GM12872 (cell line): ENCODE results near the gene TCF21.

Experiments
- CTCF ChIP-seq: IDR thresholded peaks from 3 replicates; pipeline ENCODE4 v1.5.1; 2011; ENCODE audit warnings: low read depth, mild to moderate bottlenecking, low read length, moderate library complexity; ENCODE audit not compliant: insufficient read depth

TCF21 gene

GRCh38 chr6:133880006-133880405 is 8.9 kb upstream of the TCF21 start:
- TF ChIP-seq CTCF = no peak

- no peak for TF ChIP-seq CTCF
Measured at GRCh38 chr6:133880896-133881295, 8.0 kb upstream of the TCF21 start.

- no peak for TF ChIP-seq CTCF
Measured at GRCh38 chr6:133886104-133886775, 2.7 kb upstream of the TCF21 start.

GRCh38 chr6:133887156-133887879 is 1.6 kb upstream of the TCF21 start:
- no peak for TF ChIP-seq CTCF

- no peak for TF ChIP-seq CTCF
Measured at GRCh38 chr6:133887880-133888230, 1.1 kb upstream of the TCF21 start.

GRCh38 chr6:133889557-133890403 is 867 bp downstream of the TCF21 start:
- TF ChIP-seq CTCF = no peak

- TF ChIP-seq CTCF = no peak
Measured at GRCh38 chr6:133890711-133891148, 1.8 kb downstream of the TCF21 start.
